NCI-H82 (cell line): ENCODE measurements around the gene PEMT.

ENCODE experiments used
- DNase-seq: peaks from one replicate; lab custom pipeline; 2025; lab: John Stamatoyannopoulos, UW

The PEMT gene

GRCh38 chr17:17570798-17571716 lies 20.5 kb downstream of the PEMT start:
- DNase-seq = no peak

GRCh38 chr17:17570140-17570797 lies 21.2 kb downstream of the PEMT start:
- DNase-seq = peak; percentile 66

- DNase-seq = no peak
Observed at GRCh38 chr17:17569691-17570090, 21.8 kb downstream of the PEMT start.

- DNase-seq = peak; percentile 85
Observed at GRCh38 chr17:17568772-17569195, 22.7 kb downstream of the PEMT start.

- DNase-seq = no peak
Observed at GRCh38 chr17:17567631-17568030, 23.9 kb downstream of the PEMT start.

GRCh38 chr17:17566896-17567513 lies 24.5 kb downstream of the PEMT start:
- DNase-seq = no peak

- DNase-seq = no peak
Observed at GRCh38 chr17:17565471-17566339, 25.8 kb downstream of the PEMT start.

GRCh38 chr17:17564896-17565295 lies 26.6 kb downstream of the PEMT start:
- DNase-seq = peak; percentile 39

- DNase-seq = no peak
Observed at GRCh38 chr17:17564323-17564722, 27.2 kb downstream of the PEMT start.

- no peak for DNase-seq
Observed at GRCh38 chr17:17563530-17563929, 28.0 kb downstream of the PEMT start.

GRCh38 chr17:17562146-17562511 lies 29.4 kb downstream of the PEMT start:
- no peak for DNase-seq

GRCh38 chr17:17561408-17562145 lies 29.9 kb downstream of the PEMT start:
- no peak for DNase-seq

GRCh38 chr17:17560975-17561374 lies 30.5 kb downstream of the PEMT start:
- DNase-seq = no peak

- DNase-seq = no peak
Observed at GRCh38 chr17:17560167-17560566, 31.3 kb downstream of the PEMT start.

GRCh38 chr17:17559164-17559563 lies 32.3 kb downstream of the PEMT start:
- DNase-seq = no peak

- DNase-seq = no peak
Observed at GRCh38 chr17:17558431-17558830, 33.1 kb downstream of the PEMT start.

- no peak for DNase-seq
Observed at GRCh38 chr17:17557796-17558195, 33.7 kb downstream of the PEMT start.

- DNase-seq = no peak
Observed at GRCh38 chr17:17556671-17557070, 34.8 kb downstream of the PEMT start.

- DNase-seq = no peak
Observed at GRCh38 chr17:17555906-17556305, 35.6 kb downstream of the PEMT start.

- no peak for DNase-seq
Observed at GRCh38 chr17:17555151-17555550, 36.4 kb downstream of the PEMT start.

GRCh38 chr17:17554266-17554665 lies 37.2 kb downstream of the PEMT start:
- no peak for DNase-seq
